Aorta (tissue), 5 donors: ENCODE results near the gene TPD52L2. TPM values are rescaled to one million over a fixed set of nuclear protein-coding genes. Genes with fewer than 3 reads are reported as not detected.

Experiments
- ATAC-seq: fragments of 200-7000 bp; cut with Tn5 transposase; one replicate; pipeline ENCODE4 v1.9.1; 2022; ENCODE audit warnings: moderate library complexity; ENCODE audit not compliant: low FRiP score
- DNase-seq, 2 donors: peaks; one replicate each; pipeline ENCODE4 v3.0.0-alpha.2; 2020
- H3K27ac ChIP-seq, 2 donors: one replicate each; pipeline ENCODE4 v1.5.1; 2013; ENCODE audit warnings: low read length in 2 of 2, mild to moderate bottlenecking in 2 of 2, moderate library complexity in 2 of 2, control low read depth in 1 of 2, inconsistent platforms in 1 of 2, low read depth in 1 of 2
- H3K27me3 ChIP-seq, 2 donors: one replicate each; pipeline ENCODE4 v1.6.1; 2013; ENCODE audit warnings: control low read depth in 1 of 2, low read length in 1 of 2, mild to moderate bottlenecking in 1 of 2, moderate library complexity in 1 of 2; ENCODE audit not compliant: insufficient read depth in 2 of 2, control insufficient read depth in 1 of 2
- H3K36me3 ChIP-seq, 2 donors: one replicate each; pipeline ENCODE4 v1.6.1; 2013; ENCODE audit warnings: control low read depth in 1 of 2, low read length in 1 of 2, mild to moderate bottlenecking in 1 of 2; ENCODE audit not compliant: insufficient read depth in 2 of 2, control insufficient read depth in 1 of 2
- H3K4me1 ChIP-seq, 2 donors: one replicate each; pipeline ENCODE4 v1.6.1; 2013; ENCODE audit warnings: low read length in 2 of 2, control low read depth in 1 of 2, mild to moderate bottlenecking in 1 of 2, moderate library complexity in 1 of 2; ENCODE audit not compliant: insufficient read depth in 2 of 2, control insufficient read depth in 1 of 2
- H3K4me3 ChIP-seq, 2 donors: one replicate each; pipeline ENCODE4 v1.5.1; 2013; ENCODE audit warnings: low read length in 2 of 2, control low read depth in 1 of 2, mild to moderate bottlenecking in 1 of 2
- H3K9me3 ChIP-seq: one replicate; pipeline ENCODE4 v1.6.1; 2013; ENCODE audit warnings: mild to moderate bottlenecking, low read length; ENCODE audit not compliant: control insufficient read depth
- WGBS, 2 donors: extraction: QIAGEN DNeasy Blood & Tissue Kit; methylation state at CpG; one replicate each; pipeline ENCODE4 v1.1.7; 2013; 5-methylcytosine and 5-hydroxymethylcytosine counted together
- intact Hi-C, 2 donors: fragments of 100-400 bp; cut with DNase I; formaldehyde crosslinking; loops; one replicate each; pipeline versions ENCODE4 v1.14.2 to v1.15.0; 2022
- polyA plus RNA-seq, 2 donors: library from polyadenylated mRNA; stranded (reverse); fragments of 200-250 nt; gene quantifications; one replicate each; pipeline ENCODE4 v1.2.3, GENCODE V29; 2013
- total RNA-seq, 2 donors: library from RNA; stranded (reverse); fragmentation: NEBNext Ultra II Directional; extraction: Animal tissue kit (Norgen Biotek cat#: 25700); gene quantifications; one replicate each; pipeline ENCODE4 v1.2.1, GENCODE V29; 2021
- donor health status: healthy with polysubstance abuse.
- donor health status: Bipolar disorder and iron deficiency.
- donor health status: DM: no; HTN: no; CAD: no.
- donor health status: DM: no; HTN: no; CAD: no.
- donor health status: DM: yes; HTN: yes; CAD: no.

The TPD52L2 gene
- total and polyA plus RNA-seq, 4 donors, result 89.8 to 112 (median 101) TPM

DNA sequence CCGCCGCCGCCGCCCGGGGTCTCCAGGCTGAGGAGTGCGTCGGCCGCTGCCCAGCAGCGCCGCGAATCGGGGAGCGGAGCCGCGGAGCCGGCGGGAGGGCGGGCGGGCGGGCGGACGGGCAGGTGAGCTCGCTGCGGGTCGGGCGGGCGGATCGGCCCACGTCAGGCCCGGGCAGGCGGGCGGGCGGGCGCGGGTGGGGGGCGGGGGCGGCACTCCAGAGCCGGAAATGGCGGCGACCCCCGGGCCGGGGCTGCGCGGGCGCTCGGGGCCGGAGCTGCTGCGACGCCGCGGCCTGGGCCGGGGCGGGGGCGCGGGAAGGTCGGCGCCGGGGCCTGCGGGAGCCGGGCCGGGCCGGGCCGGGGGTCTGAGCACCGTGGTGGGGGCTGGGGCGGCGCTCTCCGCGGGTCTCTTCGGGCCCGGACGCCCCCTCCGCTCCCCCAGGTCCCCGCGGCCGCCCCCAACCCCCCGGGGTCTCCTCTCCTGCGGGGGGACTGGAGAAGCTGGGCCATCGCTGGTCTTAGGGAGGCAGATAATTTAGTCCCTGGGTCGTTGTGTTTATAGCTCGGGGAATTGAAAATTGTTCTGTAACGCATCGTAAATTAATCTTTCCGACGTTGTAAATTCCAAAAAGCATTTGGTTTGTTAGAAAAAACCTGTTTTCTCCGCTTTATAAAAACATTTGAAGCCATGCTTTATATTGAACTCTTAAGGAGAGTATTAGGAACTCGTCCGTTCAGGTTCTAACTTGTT is 30.3 kb downstream of the TPD52L2 start:
- no peak overlapping the region for H3K27ac ChIP-seq
- ATAC-seq (no peak), DNase-seq (no peak)
- H3K4me3 ChIP-seq, result peak overlapping the region; percentile 91 to 93
- H3K9me3 ChIP-seq, result no peaks in the 10 kb centered on the region
- peaks cover 0 to 5% of the 10 kb centered on the region in 2 donors for H3K36me3 ChIP-seq
- no peaks in the 10 kb centered on the region for H3K27me3 ChIP-seq
- intact Hi-C loops, result loop anchor here in 1 of 2 donors (10.0 kb wide), 1 partner anchor 271 kb away; the partner anchor contains the start of gene GMEB2
- WGBS, 2 donors, result 1% methylated on average over 23 to 87 of the region's 87 CpGs
- H3K4me1 ChIP-seq, result peaks cover 0 to 4% of the 10 kb centered on the region in 2 donors

DNA sequence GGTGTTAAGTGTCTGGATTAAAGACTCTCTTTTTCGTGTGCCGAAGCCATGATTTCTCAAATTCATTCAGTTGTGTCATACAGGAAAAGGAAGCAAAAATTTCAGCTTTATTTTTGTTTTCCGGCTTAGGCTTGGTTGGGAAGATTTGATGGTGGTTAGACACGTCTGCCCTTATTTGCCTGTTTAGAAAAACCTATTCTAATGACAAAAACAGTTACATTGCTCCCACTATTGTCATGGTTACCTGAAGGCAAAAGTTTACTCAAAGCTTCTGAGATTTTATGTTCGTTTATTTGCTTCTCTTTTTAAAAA is 30.8 kb downstream of the TPD52L2 start:
- intact Hi-C loops, result loop anchor here in 1 of 2 donors (10.0 kb wide), 1 partner anchor 271 kb away; the partner anchor contains the start of gene GMEB2
- H3K4me1 ChIP-seq, result peaks cover 0 to 4% of the 10 kb centered on the region in 2 donors
- H3K27me3 ChIP-seq, result no peaks in the 10 kb centered on the region
- DNase-seq (no peak), ATAC-seq (no peak)
- no peaks in the 10 kb centered on the region for H3K9me3 ChIP-seq
- no peak overlapping the region for H3K27ac ChIP-seq
- 0 to 1% methylated on average over 5 of the region's 5 CpGs for WGBS, 2 donors
- H3K36me3 ChIP-seq, result peaks cover 0 to 2% of the 10 kb centered on the region in 2 donors
- H3K4me3 ChIP-seq, result peak overlapping the region; percentile 15 to 91

DNA sequence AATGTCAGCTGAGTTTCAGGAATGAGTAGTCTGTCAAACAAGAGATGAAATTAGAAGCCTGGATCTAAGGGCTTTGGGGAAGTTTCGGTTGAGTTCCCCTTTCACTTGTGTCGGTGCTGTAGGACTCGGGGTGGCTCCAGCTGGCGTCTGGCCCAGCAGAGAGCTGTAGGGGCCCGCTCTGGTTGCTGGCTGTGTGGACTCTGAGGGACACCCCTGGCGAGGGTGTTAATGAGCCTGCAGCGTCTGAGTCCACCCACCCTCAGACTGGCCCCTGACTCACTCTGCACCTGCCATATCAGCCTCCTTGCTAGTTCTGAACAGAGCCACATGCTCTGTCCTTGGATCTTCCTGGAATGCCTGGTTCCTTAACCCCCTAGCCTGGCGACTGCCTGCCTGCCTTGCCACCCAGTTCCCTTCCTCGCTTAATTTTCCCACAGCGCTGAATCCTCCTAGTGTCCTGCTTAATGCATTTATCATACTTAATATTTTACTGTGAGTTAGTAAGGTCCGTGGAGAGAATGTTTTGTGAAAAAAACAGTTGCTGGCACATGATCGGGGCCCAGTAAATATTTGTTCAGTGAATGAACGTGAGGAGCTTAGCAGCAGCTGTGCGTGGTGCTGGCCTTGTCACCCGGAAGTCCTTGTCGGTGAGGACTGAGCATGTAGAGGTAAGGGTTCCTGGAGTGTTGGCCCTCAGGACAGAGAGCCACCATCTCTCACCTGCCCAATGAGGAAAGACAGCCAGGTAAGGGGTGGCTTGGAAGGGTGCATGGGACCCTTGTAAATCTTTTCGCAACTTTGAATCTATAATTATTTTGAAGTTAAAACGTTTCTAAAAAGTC is 31.4 kb downstream of the TPD52L2 start:
- Histone ChIP-seq H3K4me1 (peaks cover 0 to 4% of the 10 kb centered on the region in 2 donors), H3K4me3 (peak overlapping the region in 1 of 2 donors; percentile 15), H3K36me3 (peaks cover 0 to 1% of the 10 kb centered on the region in 2 donors), H3K9me3 (no peaks in the 10 kb centered on the region), H3K27me3 (no peaks in the 10 kb centered on the region), H3K27ac (no peak overlapping the region)
- WGBS, 2 donors, result 12 to 16% methylated on average over 18 of the region's 18 CpGs
- intact Hi-C loops, result loop anchor here in 1 of 2 donors (10.0 kb wide), 1 partner anchor 272 kb away; the partner anchor contains the start of gene GMEB2
- peak in 1 of 2 donors; percentile 79 for DNase-seq
- ATAC-seq, result no peak

GRCh38 chr20:63897978-63898561 is 33.0 kb downstream of the TPD52L2 start:
- Histone ChIP-seq H3K36me3 (no peaks in the 10 kb centered on the region), H3K4me3 (no peak overlapping the region), H3K27ac (no peak overlapping the region), H3K27me3 (no peaks in the 10 kb centered on the region), H3K4me1 (peaks cover 0 to 4% of the 10 kb centered on the region in 2 donors), H3K9me3 (no peaks in the 10 kb centered on the region)
- no peak for DNase-seq
- WGBS, 2 donors, result 89% methylated on average over 6 of the region's 6 CpGs
- ATAC-seq, result no peak
- intact Hi-C loops, result loop anchor here in 1 of 2 donors (10.0 kb wide), 1 partner anchor 273 kb away; the partner anchor contains the start of gene GMEB2

DNA sequence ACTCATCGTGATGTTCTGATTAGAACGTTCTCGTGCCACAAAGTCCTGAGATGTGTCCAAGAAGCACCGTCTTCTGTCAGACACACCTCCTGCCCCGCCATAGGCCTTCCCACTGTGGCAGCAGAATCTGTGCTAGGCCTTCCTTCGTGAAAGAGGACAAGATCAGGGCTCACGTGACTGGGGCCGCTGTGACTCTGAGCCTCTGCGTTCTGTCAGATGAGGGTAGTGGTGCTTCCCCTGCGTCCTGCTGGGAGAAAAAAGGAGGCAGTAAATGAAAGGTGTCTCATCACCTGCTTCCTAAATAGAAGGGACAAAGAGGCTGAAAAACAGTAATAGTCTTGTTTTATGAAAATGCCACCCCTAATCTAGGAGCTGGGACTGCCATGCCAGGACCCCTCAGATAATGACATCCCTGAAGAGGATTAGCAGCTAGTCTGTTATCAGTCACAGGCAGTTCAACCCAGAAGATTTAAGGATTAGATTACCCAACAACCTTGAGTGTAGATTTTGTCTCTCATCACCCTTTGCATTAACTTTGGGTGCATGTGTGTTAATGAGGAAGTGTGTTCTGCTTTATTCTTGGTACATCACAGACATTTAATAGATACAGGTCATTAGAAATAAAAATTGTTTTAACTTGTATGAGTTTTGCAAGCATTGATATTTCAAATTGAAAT is 34.0 kb downstream of the TPD52L2 start:
- no peaks in the 10 kb centered on the region for H3K9me3 ChIP-seq
- H3K36me3 ChIP-seq, result no peaks in the 10 kb centered on the region
- ATAC-seq, result no peak
- intact Hi-C loops, result loop anchor here in 1 of 2 donors (10.0 kb wide), 1 partner anchor 274 kb away; the partner anchor contains the start of gene GMEB2
- H3K27ac ChIP-seq, result no peak overlapping the region
- no peaks in the 10 kb centered on the region for H3K27me3 ChIP-seq
- peaks cover 0 to 4% of the 10 kb centered on the region in 2 donors for H3K4me1 ChIP-seq
- peak in 1 of 2 donors; percentile 62 for DNase-seq
- no peak overlapping the region for H3K4me3 ChIP-seq
- 87 to 90% methylated on average over 10 of the region's 10 CpGs for WGBS, 2 donors

DNA sequence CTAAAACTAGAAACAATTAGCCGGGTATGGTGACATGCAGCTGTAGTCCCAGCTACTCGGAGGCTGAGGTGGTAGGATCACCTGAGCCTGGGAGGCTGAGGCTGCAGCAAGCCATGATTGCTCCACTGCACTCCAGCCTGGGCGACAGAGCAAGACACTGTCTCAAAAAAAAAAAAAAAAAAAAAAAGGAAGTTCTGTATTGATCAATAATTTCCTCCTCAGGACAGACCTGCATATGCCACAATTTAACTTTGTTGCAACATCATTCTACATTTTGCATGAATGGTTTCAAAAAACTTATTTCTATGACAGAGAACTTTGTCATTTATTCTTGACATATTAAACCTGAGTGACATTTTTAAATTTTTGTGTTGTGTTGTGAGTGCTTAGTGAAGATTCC is 35.3 kb downstream of the TPD52L2 start:
- H3K27ac ChIP-seq, result no peak overlapping the region
- no peaks in the 10 kb centered on the region for H3K36me3 ChIP-seq
- H3K4me3 ChIP-seq, result no peak overlapping the region
- no peaks in the 10 kb centered on the region for H3K27me3 ChIP-seq
- ATAC-seq, result no peak
- WGBS, 2 donors, result 77 to 79% methylated on average over 3 of the region's 3 CpGs
- intact Hi-C loops, result no loop called here
- peaks cover 0 to 4% of the 10 kb centered on the region in 2 donors for H3K4me1 ChIP-seq
- no peaks in the 10 kb centered on the region for H3K9me3 ChIP-seq
- no peak for DNase-seq

GRCh38 chr20:63903796-63904561 is 38.9 kb downstream of the TPD52L2 start:
- Histone ChIP-seq H3K9me3 (no peaks in the 10 kb centered on the region), H3K36me3 (no peaks in the 10 kb centered on the region), H3K4me3 (no peak overlapping the region), H3K4me1 (no peaks in the 10 kb centered on the region), H3K27me3 (no peaks in the 10 kb centered on the region), H3K27ac (no peak overlapping the region)
- intact Hi-C loops, result no loop called here
- DNase-seq (no peak), ATAC-seq (no peak)
- WGBS, 2 donors, result 89 to 91% methylated on average over 11 of the region's 11 CpGs
